Frontal cortex (tissue), 4 donors: ENCODE results near the gene THOP1. TPM values are rescaled to one million over a fixed set of nuclear protein-coding genes. Genes with fewer than 3 reads are reported as not detected.
A peak's percentile ranks its signal among the peaks of the same experiment; 100 is the strongest.

Experiments used
- DNase-seq, 2 donors: peaks; one replicate each; pipeline ENCODE4 v3.0.0; 2012; ENCODE audit warnings: low spot score in 2 of 2
- FAIRE-seq: peaks from 2 replicates; lab custom pipeline; 2012; peaks lifted over from hg19 to GRCh38; lab: Jason Lieb, UNC
- total RNA-seq: library from RNA; depleted of rRNA; stranded (reverse); fragments of >200 nt; gene quantifications from one replicate; pipeline ENCODE4 v1.2.3, GENCODE V29; 2014
- donor health status: control.
- donor health status: control.
- donor health status: control.

The THOP1 gene
- total RNA-seq, 1 donor from 2014 or later, result 31.4 TPM

- FAIRE-seq (no peak), DNase-seq (no peak)
Observed at GRCh38 chr19:2799273-2800020, 14.1 kb downstream of the THOP1 start.

- FAIRE-seq (no peak), DNase-seq (no peak)
Observed at GRCh38 chr19:2800506-2800905, 15.2 kb downstream of the THOP1 start.

DNA sequence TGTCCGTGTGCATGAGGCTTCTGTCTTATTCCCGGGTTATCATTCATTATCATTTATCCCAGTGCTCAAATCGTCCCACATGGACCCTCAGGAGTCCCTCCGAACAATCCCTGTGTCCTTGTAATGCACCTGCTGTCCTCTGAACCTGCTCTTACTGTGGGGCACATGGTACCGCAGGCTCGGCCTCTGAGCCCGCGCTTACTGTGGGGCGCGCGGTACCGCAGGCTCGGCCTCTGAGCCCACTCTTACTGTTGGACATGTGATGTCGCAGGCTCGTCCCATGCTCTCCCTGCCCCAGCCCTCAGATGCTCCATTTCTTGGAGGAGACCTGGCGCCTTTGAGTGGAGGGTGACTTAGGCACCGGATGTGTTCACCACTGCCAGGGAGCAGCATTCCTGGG is 17.5 kb downstream of the THOP1 start:
- DNase-seq (peak in 1 of 2 donors; percentile 35), FAIRE-seq (no peak)

GRCh38 chr19:2803486-2804155 is 18.3 kb downstream of the THOP1 start:
- FAIRE-seq, result no peak
- peak in 1 of 2 donors; percentile 21 for DNase-seq

- no peak for FAIRE-seq
- no peak for DNase-seq
Observed at GRCh38 chr19:2804156-2805004, 19.1 kb downstream of the THOP1 start.

DNA sequence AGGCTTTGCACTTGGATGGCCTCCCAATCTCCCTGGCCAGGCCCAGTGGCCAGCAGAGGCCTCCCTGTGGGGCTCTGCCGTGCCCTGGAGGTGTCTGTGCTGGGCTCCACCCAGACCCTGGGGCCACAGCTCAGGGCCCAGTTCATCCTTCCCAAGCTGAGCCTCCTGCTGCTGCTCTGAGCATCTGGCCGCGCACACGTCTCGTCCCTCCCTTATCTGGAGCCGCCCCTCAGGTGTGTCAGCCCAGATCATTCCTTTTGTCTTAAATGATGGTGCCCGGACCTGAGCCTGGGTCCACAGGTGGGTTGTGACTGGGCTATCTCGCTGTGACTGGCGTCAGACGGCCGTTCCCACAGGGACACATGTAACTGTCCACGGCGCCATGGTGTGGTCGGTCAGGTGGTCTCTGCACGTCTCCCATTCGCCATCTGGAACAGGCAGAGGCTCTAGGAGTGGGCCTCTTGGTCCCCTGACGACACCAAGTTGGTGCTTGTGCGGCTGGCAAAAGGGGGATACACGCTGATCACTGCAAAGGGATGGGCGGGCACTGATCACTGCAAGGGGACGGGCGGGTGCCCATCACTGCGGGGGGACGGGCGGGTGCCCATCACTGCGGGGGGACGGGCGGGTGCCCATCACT is 20.1 kb downstream of the THOP1 start:
- no peak for FAIRE-seq
- no peak for DNase-seq

DNA sequence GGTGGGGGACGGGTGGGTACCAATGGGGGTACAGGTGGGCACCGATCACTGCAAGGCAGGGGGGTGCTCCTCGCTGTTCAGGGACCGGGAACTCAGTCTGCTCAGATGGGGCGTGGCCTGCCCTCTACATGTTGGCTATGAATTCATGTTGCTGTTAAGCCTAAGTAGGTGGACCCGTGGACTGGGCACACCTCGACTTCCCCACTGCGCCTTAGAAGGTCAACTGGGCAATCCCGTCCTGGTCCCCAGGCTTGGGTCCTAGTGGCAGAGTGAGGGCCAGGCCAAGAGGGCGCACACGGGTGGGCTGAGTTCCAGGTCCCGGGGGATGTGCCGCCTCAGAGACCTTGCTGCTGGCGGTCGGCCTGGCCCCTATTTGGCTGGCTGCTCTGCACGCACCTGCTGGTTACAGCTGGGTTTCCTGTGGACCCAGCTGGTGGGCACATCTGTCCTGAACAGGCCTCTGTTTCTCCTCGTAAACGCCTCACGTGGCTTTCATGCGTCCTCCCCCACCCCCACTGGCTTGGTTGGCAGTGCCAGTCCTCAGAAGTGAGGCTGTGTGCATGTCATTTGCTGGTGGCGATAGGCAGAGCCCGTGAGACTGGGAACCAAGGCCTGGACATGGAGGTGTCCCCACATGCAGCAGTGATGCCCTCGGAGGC is 20.8 kb downstream of the THOP1 start:
- no peak for FAIRE-seq

GRCh38 chr19:2806736-2807378 is 21.6 kb downstream of the THOP1 start:
- peak in 1 of 2 donors; percentile 37 for DNase-seq
- no peak for FAIRE-seq

More for the DNA sequence above, 20.8 kb downstream of the THOP1 start:
- DNase-seq, result peak in 1 of 2 donors; percentile 27

- peak in 1 of 2 donors; percentile 26 for DNase-seq
- FAIRE-seq, result no peak
Observed at GRCh38 chr19:2807379-2808128, 22.3 kb downstream of the THOP1 start.

- FAIRE-seq (no peak), DNase-seq (peak in 1 of 2 donors; percentile 19)
Observed at GRCh38 chr19:2808129-2808941, 23.0 kb downstream of the THOP1 start.

DNA sequence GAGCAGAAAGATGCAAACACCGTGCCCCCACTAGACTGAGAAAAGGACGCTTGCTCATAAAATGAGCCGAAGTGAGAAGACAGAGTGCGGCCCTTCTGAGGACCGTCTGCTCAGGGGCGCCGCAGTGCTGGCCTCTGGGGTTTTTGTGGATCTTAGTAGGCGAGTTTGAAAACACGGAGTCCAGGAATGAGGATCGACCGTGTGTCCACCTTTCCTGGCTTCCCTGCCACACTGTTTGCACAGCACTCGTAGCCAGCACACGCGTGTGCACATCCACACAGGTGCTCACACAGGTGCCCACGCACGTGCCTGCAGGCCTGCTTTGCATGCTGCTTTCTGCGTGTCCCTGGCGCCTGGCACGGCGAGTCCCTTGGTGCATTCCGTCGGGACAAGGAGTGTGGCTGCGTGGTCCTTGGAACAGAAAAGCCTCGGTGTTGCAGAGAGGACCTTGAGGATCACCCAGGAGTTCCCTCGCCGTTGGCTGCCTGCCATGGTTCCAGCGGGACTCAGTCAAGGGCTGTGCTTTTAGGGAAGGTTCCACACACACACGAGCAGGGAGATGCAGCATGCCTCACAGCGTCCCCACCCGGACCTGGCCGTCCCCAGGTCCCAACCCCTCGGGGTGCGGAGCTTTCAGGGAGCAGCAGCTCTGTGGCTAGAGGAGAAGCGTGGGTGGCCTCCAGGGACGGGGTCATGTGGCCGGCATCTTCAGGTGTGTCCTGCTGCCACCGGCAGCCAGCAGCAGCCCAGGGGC is 24.3 kb downstream of the THOP1 start:
- peak in 1 of 2 donors; percentile 22 for DNase-seq
- FAIRE-seq, result no peak

DNA sequence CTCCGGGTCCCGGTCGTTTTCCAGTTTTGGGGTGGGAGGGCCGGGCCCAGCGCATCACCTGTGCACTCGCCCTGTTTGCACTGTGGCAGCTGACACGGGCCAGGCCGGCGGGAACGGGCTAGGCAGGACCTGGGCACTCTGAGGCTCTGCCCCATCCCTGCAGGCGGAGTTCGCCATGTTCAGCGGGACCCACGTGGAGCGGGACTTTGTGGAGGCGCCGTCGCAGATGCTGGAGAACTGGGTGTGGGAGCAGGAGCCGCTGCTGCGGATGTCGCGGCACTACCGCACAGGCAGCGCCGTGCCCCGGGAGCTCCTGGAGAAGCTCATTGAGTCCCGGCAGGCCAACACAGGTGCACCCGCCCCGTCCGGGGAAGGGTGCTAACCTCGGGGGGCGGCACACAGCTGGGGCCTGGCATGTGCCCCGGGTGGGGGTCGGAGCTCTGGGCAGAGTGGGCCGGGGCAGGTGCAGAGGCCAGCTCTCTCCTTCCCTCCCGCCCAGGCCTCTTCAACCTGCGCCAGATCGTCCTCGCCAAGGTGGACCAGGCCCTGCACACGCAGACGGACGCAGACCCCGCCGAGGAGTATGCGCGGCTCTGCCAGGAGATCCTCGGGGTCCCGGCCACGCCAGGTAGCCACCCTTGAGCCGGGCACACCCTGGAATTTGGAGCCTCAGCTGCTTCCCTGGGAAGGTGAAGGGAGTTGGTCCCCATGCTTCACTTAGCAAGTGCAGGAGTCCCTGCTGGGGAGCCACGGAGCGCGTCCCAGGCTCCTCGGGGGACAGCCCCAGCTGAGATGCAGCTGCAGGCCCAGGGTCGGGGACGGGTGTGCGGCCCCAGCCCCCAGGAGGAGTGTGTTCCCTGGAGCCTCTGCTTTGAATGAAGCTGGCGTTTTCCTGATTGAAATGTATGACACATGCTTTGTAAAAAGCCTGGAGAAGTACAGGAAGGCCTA is 25.1 kb downstream of the THOP1 start:
- DNase-seq (peak; percentile 20 to 25), FAIRE-seq (no peak)

GRCh38 chr19:2811221-2811722 is 26.0 kb downstream of the THOP1 start:
- FAIRE-seq (no peak), DNase-seq (peak; percentile 27 to 51)

- FAIRE-seq, result no peak
Observed at GRCh38 chr19:2811735-2812413, 26.6 kb downstream of the THOP1 start.

More at GRCh38 chr19:2811735-2812413, 26.6 kb downstream of the THOP1 start:
- DNase-seq, result peak in 1 of 2 donors; percentile 15
